ENCODE data around the gene COPA.

The COPA gene

GRCh38 chr1:160284782-160285344, 58.2 kb downstream of the COPA start, which contains the start of gene PEX19:
TSS of gene PEX19 (minus strand) at chr1:160285133. CDS start at chr1:160285124, 9 bp downstream.
- Histone ChIP-seq H3K4me3 (peak within 1 kb of the TSS; percentile 64 to 87 (median 81)), H3K27ac (peak within 1 kb of the TSS; percentile 74 to 98 (median 90))

- peak overlapping the region; percentile 64 to 87 (median 81) for H3K4me3 ChIP-seq
- H3K27ac ChIP-seq, result peak overlapping the region; percentile 74 to 98 (median 90)
Observed at GRCh38 chr1:160284220-160284781, 58.7 kb downstream of the COPA start.

- no peak overlapping the region for H3K4me3 ChIP-seq
- no peak overlapping the region for H3K27ac ChIP-seq
Observed at GRCh38 chr1:160282807-160283206, 60.2 kb downstream of the COPA start.

- Histone ChIP-seq H3K27ac (no peak overlapping the region), H3K4me3 (no peak overlapping the region)
Observed at GRCh38 chr1:160277987-160278386, 65.1 kb downstream of the COPA start.

- Histone ChIP-seq H3K4me3 (no peak overlapping the region), H3K27ac (no peak overlapping the region)
Observed at GRCh38 chr1:160277330-160277729, 65.7 kb downstream of the COPA start.

GRCh38 chr1:160271025-160271424, 72.0 kb downstream of the COPA start:
- H3K27ac ChIP-seq, result no peak overlapping the region
- H3K4me3 ChIP-seq, result no peak overlapping the region

GRCh38 chr1:160267284-160267991, 75.6 kb downstream of the COPA start:
- Histone ChIP-seq H3K27ac (no peak overlapping the region), H3K4me3 (no peak overlapping the region)

- H3K27ac ChIP-seq, result no peak overlapping the region
Observed at GRCh38 chr1:160264795-160265307, 78.2 kb downstream of the COPA start.

GRCh38 chr1:160261893-160262794, 80.9 kb downstream of the COPA start, which contains the start of gene DCAF8:
TSS of gene DCAF8 (minus strand) at chr1:160262549. CDS start at chr1:160244008, 18,541 bp downstream.
- Histone ChIP-seq H3K27ac (peak within 1 kb of the TSS; percentile 82 to 99 (median 96)), H3K4me3 (peak within 1 kb of the TSS; percentile 60 to 96 (median 86))

More at GRCh38 chr1:160264795-160265307, 78.2 kb downstream of the COPA start:
- H3K4me3 ChIP-seq, result no peak overlapping the region

- peak overlapping the region; percentile 82 to 99 (median 96) for H3K27ac ChIP-seq
Observed at GRCh38 chr1:160261556-160261892, 81.5 kb downstream of the COPA start.

GRCh38 chr1:160260406-160261382, 82.4 kb downstream of the COPA start:
- Histone ChIP-seq H3K27ac (peak overlapping the region in 19 of 21 experiments; percentile 86 to 99 (median 97)), H3K4me3 (peak overlapping the region; percentile 60 to 96 (median 86))

More at GRCh38 chr1:160261556-160261892, 81.5 kb downstream of the COPA start:
- peak overlapping the region; percentile 60 to 96 (median 86) for H3K4me3 ChIP-seq

- no peak overlapping the region for H3K27ac ChIP-seq
Observed at GRCh38 chr1:160258177-160258798, 84.8 kb downstream of the COPA start.

GRCh38 chr1:160257411-160258015, 85.5 kb downstream of the COPA start:
- H3K27ac ChIP-seq, result peak overlapping the region in 1 of 21 experiments; percentile 26

More at GRCh38 chr1:160258177-160258798, 84.8 kb downstream of the COPA start:
- H3K4me3 ChIP-seq, result no peak overlapping the region

GRCh38 chr1:160256396-160257046, 86.5 kb downstream of the COPA start:
- Histone ChIP-seq H3K27ac (peak overlapping the region in 1 of 21 experiments; percentile 26), H3K4me3 (no peak overlapping the region)

More at GRCh38 chr1:160257411-160258015, 85.5 kb downstream of the COPA start:
- H3K4me3 ChIP-seq, result no peak overlapping the region

- H3K4me3 ChIP-seq, result no peak overlapping the region
- no peak overlapping the region for H3K27ac ChIP-seq
Observed at GRCh38 chr1:160255781-160256300, 87.2 kb downstream of the COPA start.

GRCh38 chr1:160251687-160252526, 91.1 kb downstream of the COPA start:
- Histone ChIP-seq H3K4me3 (no peak overlapping the region), H3K27ac (peak overlapping the region in 5 of 21 experiments; percentile 2 to 50 (median 19))
